NCI-H2107 treated with DMSO at 0.1 percent for 48 hours (cell line): ENCODE data around the gene ILKAP.

Experiments used
- DNase-seq: peaks from one replicate; lab custom pipeline; 2025; ENCODE audit not compliant: unreplicated experiment; lab: John Stamatoyannopoulos, UW

ILKAP gene

GRCh38 chr2:238152771-238153688 lies 50.5 kb downstream of the ILKAP start:
- DNase-seq: no peak

- no peak for DNase-seq
These were observed 51.8 kb downstream of the ILKAP start for GRCh38 chr2:238151628-238152235.

- DNase-seq: no peak
These were observed 52.3 kb downstream of the ILKAP start for GRCh38 chr2:238151205-238151604.

GRCh38 chr2:238150686-238151085 lies 52.8 kb downstream of the ILKAP start:
- DNase-seq: no peak

- DNase-seq: no peak
These were observed 53.5 kb downstream of the ILKAP start for GRCh38 chr2:238149841-238150572.

- no peak for DNase-seq
These were observed 54.5 kb downstream of the ILKAP start for GRCh38 chr2:238148981-238149380.

- DNase-seq: no peak
These were observed 56.5 kb downstream of the ILKAP start for GRCh38 chr2:238146884-238147544.

GRCh38 chr2:238145851-238146250 lies 57.6 kb downstream of the ILKAP start:
- DNase-seq: no peak

- DNase-seq: no peak
These were observed 58.4 kb downstream of the ILKAP start for GRCh38 chr2:238145046-238145445.

- DNase-seq: no peak
These were observed 59.2 kb downstream of the ILKAP start for GRCh38 chr2:238144262-238144661.

- no peak for DNase-seq
These were observed 60.1 kb downstream of the ILKAP start for GRCh38 chr2:238143239-238143951.

GRCh38 chr2:238142382-238143205 lies 60.9 kb downstream of the ILKAP start:
- no peak for DNase-seq

- DNase-seq: no peak
These were observed 61.8 kb downstream of the ILKAP start for GRCh38 chr2:238141541-238142318.

GRCh38 chr2:238140721-238141540 lies 62.6 kb downstream of the ILKAP start:
- no peak for DNase-seq

- no peak for DNase-seq
These were observed 63.5 kb downstream of the ILKAP start for GRCh38 chr2:238140040-238140439.

- no peak for DNase-seq
These were observed 64.1 kb downstream of the ILKAP start for GRCh38 chr2:238139196-238140039.
